ENCODE results near the gene PRM3. TPM values are rescaled to one million over a fixed set of nuclear protein-coding genes. Genes with fewer than 3 reads are reported as not detected.

PRM3 gene
- total and polyA plus RNA-seq, 4 donors = not detected

GRCh38 chr16:11232302-11232851 lies 41.1 kb downstream of the PRM3 start:
- no peaks in the 10 kb centered on the region for H3K27me3 ChIP-seq (ENCODE audit: control insufficient read depth in 4 of 4, insufficient read depth in 4 of 4, low read length in 3 of 4)
- TF ChIP-seq TAF1 (conservative IDR thresholded peaks at IDR 0.05) (no peak), FOXA1 (IDR thresholded peaks at IDR 0.05) (no peak), ATF3 (IDR thresholded peaks at IDR 0.05) (no peak), FOXA2 (IDR thresholded peaks at IDR 0.05) (no peak), EGR1 (IDR thresholded peaks at IDR 0.05; ENCODE audit: low read depth in 2 of 2) (no peak), SP1 (IDR thresholded peaks at IDR 0.05) (no peak), HNF4G (IDR thresholded peaks at IDR 0.05) (no peak), REST (IDR thresholded peaks at IDR 0.05) (no peak), HNF4A (conservative IDR thresholded peaks at IDR 0.05) (no peak), MAX (IDR thresholded peaks at IDR 0.05) (no peak), ZBTB33 (IDR thresholded peaks at IDR 0.05) (no peak), RAD21 (IDR thresholded peaks at IDR 0.05) (no peak)
- no peaks in the 10 kb centered on the region for H3K36me3 ChIP-seq (ENCODE audit: control insufficient read depth in 4 of 4, insufficient read depth in 3 of 4, low read depth in 1 of 4, low read length in 3 of 4)
- peaks cover 2 to 7% (median 5%) of the 10 kb centered on the region in 4 donors for H3K4me1 ChIP-seq (ENCODE audit: control insufficient read depth in 4 of 4, insufficient read depth in 4 of 4, low read length in 3 of 4)
- 80% methylated on average over 2 of the region's 3 CpGs for WGBS
- H3K9me3 ChIP-seq (ENCODE audit: control insufficient read depth in 4 of 4, low read length in 3 of 4) = no peaks in the 10 kb centered on the region
- no peak overlapping the region for H3K9ac ChIP-seq (ENCODE audit: low read depth in 1 of 2, low read length in 2 of 2)
- H3K4me3 ChIP-seq (ENCODE audit: low read depth in 1 of 3, low read length in 3 of 3) = no peak overlapping the region
- no peak for DNase-seq (ENCODE audit: low spot score)
- peak overlapping the region in 1 of 2 donors; percentile 55 for H3K27ac ChIP-seq (ENCODE audit: low read depth in 1 of 2, low read length in 2 of 2)

- TF ChIP-seq YY1 (IDR thresholded peaks at IDR 0.05) (no peak), ZBTB33 (IDR thresholded peaks at IDR 0.05) (no peak), SP1 (IDR thresholded peaks at IDR 0.05) (peak; percentile 23), RAD21 (IDR thresholded peaks at IDR 0.05) (no peak), REST (IDR thresholded peaks at IDR 0.05) (no peak), NR2F2 (IDR thresholded peaks at IDR 0.05) (peak; percentile 74), GABPA (IDR thresholded peaks at IDR 0.05 in 1 of 2, conservative IDR thresholded peaks at IDR 0.05 in 1 of 2) (no peak)
- no peak for DNase-seq (ENCODE audit: low spot score)
- Histone ChIP-seq H3K4me1 (ENCODE audit: control insufficient read depth in 4 of 4, insufficient read depth in 4 of 4, low read length in 3 of 4) (peaks cover 2 to 7% (median 5%) of the 10 kb centered on the region in 4 donors), H3K9me3 (ENCODE audit: control insufficient read depth in 4 of 4, low read length in 3 of 4) (no peaks in the 10 kb centered on the region), H3K36me3 (ENCODE audit: control insufficient read depth in 4 of 4, insufficient read depth in 3 of 4, low read depth in 1 of 4, low read length in 3 of 4) (no peaks in the 10 kb centered on the region), H3K4me3 (ENCODE audit: low read depth in 1 of 3, low read length in 3 of 3) (no peak overlapping the region), H3K27ac (ENCODE audit: low read depth in 1 of 2, low read length in 2 of 2) (no peak overlapping the region), H3K27me3 (ENCODE audit: control insufficient read depth in 4 of 4, insufficient read depth in 4 of 4, low read length in 3 of 4) (no peaks in the 10 kb centered on the region), H3K9ac (ENCODE audit: low read depth in 1 of 2, low read length in 2 of 2) (no peak overlapping the region)
- WGBS = 85% methylated on average over 10 of the region's 10 CpGs
Observed at GRCh38 chr16:11231367-11231970, 42.0 kb downstream of the PRM3 start.
